HFF-Myc (cell line): ENCODE measurements around the gene RASAL3.
A peak's percentile ranks its signal among the peaks of the same experiment; 100 is the strongest.

ENCODE experiments used
- DNase-seq: peaks from one replicate; pipeline ENCODE4 v3.0.0-alpha.2; 2011; ENCODE audit warnings: low read depth; ENCODE audit errors: extremely low read depth
- H3K4me3 ChIP-seq: replicated peaks from 2 replicates; pipeline ENCODE4 v1.5.1; 2011; ENCODE audit warnings: low read depth, mild to moderate bottlenecking, control low read depth, low read length
- CTCF ChIP-seq: IDR thresholded peaks from 2 replicates; pipeline ENCODE4 v1.5.1; 2012; ENCODE audit warnings: mild to moderate bottlenecking, low read depth, low read length, control low read depth; ENCODE audit errors: missing control alignments

RASAL3 gene

GRCh38 chr19:15461694-15462093 is 2.6 kb downstream of the RASAL3 start:
- DNase-seq, result no peak
- TF ChIP-seq CTCF, result no peak
- no peak overlapping the region for H3K4me3 ChIP-seq

- H3K4me3 ChIP-seq, result no peak overlapping the region
- DNase-seq, result no peak
- TF ChIP-seq CTCF, result no peak
Observed at GRCh38 chr19:15457701-15458484, 6.5 kb downstream of the RASAL3 start.

GRCh38 chr19:15456871-15457700 is 7.3 kb downstream of the RASAL3 start:
- H3K4me3 ChIP-seq, result no peak overlapping the region
- no peak for TF ChIP-seq CTCF
- DNase-seq, result no peak

GRCh38 chr19:15456441-15456840 is 7.9 kb downstream of the RASAL3 start:
- DNase-seq, result no peak
- TF ChIP-seq CTCF, result no peak
- H3K4me3 ChIP-seq, result no peak overlapping the region

GRCh38 chr19:15455996-15456395 is 8.3 kb downstream of the RASAL3 start:
- no peak for DNase-seq
- no peak for TF ChIP-seq CTCF
- H3K4me3 ChIP-seq, result no peak overlapping the region

GRCh38 chr19:15453906-15454860 is 10.2 kb downstream of the RASAL3 start:
- TF ChIP-seq CTCF, result peak; percentile 19
- DNase-seq, result no peak

More at GRCh38 chr19:15453906-15454860, 10.2 kb downstream of the RASAL3 start:
- H3K4me3 ChIP-seq, result no peak overlapping the region
